PC-9 (cell line): ENCODE results near the gene CEP57L1.

Experiments
- EZH2 ChIP-seq: fragments of 200-600 bp; sonication (generic); IDR thresholded peaks from 2 replicates; pipeline ENCODE4 v1.8.0; 2017; ENCODE audit warnings: antibody characterized with exemption, low read depth
- TF ChIP-seq, protein P1 (sequence below): fragments of 200-600 bp; sonication (generic); conservative IDR thresholded peaks from 2 replicates; pipeline ENCODE4 v1.6.1; 2017; ENCODE audit warnings: mixed run types, antibody characterized with exemption, mild to moderate bottlenecking, moderate library complexity

DNA sequence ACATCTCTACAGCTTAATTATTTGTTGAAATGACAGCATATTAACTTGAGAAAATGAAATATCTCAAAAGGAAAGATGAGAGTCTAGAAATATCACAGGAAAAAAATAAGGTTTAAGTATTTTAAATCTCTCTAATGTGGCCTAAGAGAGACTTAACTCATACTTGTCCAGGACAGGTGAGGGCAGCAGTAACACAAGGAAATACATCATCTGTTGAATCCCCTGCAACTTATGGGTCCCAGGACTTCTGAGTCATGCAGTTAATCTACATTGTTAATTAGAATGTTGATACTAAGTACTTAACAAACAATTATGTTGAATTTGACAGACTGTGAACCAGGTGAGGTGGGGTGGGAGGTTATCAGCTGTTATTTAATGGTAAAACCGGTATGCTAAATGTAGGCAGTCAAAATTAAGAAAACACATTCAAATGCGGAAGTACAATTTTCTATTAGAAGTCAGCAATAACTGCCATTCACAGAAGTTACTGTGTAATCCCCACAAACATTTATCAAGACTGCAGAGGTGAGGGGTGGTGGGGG is 87.9 kb downstream of the CEP57L1 start:
- TF ChIP-seq, protein P1, sequence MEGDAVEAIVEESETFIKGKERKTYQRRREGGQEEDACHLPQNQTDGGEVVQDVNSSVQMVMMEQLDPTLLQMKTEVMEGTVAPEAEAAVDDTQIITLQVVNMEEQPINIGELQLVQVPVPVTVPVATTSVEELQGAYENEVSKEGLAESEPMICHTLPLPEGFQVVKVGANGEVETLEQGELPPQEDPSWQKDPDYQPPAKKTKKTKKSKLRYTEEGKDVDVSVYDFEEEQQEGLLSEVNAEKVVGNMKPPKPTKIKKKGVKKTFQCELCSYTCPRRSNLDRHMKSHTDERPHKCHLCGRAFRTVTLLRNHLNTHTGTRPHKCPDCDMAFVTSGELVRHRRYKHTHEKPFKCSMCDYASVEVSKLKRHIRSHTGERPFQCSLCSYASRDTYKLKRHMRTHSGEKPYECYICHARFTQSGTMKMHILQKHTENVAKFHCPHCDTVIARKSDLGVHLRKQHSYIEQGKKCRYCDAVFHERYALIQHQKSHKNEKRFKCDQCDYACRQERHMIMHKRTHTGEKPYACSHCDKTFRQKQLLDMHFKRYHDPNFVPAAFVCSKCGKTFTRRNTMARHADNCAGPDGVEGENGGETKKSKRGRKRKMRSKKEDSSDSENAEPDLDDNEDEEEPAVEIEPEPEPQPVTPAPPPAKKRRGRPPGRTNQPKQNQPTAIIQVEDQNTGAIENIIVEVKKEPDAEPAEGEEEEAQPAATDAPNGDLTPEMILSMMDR: no peak; the same call in 1 of the 2 replicates
- TF ChIP-seq EZH2: no peak
